ENCODE measurements around the gene TBXAS1.

TBXAS1 gene

DNA sequence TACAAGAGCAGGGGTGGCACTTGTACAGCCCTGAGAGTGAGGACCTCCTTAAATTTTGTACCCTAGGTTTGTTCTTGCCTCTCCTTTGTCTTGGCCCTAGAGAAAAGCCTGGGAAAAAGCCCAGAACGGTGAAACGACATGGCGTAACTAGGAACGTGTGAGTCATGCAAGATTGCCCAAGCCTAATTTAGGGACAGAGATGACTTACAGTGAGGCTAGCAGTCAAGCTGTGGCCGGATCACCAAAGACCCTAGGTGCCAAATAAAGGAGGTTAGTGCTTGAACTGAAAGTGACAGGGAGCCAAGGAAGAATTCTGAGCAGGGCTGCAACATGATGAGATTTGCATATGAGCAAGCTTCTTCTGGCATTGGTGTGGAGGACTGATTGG, 25.1 kb downstream of the TBXAS1 start:
- in situ Hi-C loops (cut with MboI; ENCODE audit: low sequenced_read_pairs), result no loop called here

DNA sequence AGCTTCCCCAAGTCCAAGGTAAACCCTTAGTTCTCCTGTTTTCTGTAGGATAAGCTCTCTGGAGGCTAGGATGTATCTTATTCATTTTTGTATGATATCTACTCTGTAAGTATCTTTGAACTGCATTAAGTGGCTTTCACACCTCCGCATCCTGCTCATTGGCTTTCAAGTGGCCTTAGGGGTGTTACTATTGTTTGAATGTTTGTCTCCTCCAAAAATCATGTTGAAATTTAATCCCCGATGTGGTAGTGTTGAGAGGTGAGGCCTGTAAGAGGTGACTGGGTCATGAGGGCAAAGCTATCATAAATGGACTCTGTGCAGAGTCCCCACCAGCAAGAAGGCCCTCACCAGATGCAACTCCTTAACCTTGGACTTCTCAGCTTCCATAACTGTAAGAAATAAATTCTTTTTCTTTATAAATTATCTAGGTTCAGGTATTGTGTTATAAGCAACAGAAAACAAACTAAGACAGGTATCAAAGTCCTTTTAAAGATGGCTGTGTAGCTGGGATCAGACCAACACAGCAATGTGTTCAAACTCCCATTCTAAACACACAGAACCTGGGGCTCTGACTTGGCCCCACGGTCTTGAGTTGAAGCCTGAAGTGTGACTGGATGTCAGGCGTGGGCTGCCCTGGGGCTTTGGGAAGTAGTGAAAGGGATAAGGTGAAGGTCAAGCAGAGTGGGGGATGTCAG, 25.9 kb downstream of the TBXAS1 start:
- in situ Hi-C loops (cut with MboI; ENCODE audit: low sequenced_read_pairs), result no loop called here

DNA sequence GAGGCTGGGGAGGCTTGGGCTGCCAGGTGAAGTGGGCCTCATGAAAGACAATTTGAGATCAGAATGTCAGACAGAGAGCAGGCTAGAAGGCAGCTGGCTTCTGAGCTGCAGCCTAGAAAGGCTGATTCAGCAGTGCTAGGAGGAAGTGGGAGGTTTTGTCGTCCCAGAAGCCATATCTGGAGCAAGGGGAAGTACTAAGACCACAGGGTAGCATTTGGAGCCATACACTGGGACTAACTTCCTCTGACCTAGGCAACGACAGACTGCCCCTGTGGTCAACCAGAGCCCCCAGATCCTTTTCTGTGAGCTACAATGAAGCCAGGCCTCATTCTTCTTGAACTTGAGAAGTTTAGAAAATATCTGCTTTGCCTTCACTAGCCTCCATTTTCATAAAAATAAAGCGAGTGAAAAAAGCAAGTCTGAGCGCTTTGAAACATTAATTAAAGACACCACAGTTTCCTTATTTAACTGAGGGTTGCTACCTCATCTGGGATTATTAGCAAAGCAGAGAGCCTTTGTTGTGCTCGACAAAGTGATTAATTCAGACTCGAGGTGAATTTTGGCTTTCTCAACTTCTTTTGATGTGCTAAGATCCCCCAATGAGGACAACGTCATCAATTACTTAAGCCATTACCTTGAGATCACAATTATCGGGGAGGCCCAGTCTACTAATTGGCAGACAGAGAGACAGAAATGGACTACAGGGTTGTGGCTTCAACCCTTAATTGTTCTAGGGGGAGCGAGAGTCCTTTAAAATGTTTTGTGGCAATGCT, 26.6 kb downstream of the TBXAS1 start:
- in situ Hi-C loops (cut with MboI; ENCODE audit: low sequenced_read_pairs), result no loop called here

DNA sequence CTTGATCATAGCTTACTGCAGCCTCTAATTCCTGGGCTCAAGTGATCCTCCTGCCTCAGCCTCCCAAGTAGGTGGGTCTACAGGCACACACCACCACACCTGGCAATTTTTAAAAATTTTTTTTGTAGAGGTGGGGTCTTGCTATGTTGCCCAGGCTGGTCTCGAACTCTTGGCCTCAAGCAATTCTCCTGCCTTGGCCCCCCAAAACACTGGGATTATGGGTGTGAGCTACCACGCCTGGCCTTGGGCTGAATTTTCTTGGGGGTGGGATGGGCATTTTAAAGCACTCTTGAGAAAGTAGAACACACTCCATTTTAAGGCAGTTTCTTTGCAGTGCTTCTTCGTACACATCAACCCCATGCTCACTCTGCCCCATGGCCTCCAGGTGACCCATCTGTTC, 28.7 kb downstream of the TBXAS1 start:
- in situ Hi-C loops (cut with MboI; ENCODE audit: low sequenced_read_pairs), result no loop called here

DNA sequence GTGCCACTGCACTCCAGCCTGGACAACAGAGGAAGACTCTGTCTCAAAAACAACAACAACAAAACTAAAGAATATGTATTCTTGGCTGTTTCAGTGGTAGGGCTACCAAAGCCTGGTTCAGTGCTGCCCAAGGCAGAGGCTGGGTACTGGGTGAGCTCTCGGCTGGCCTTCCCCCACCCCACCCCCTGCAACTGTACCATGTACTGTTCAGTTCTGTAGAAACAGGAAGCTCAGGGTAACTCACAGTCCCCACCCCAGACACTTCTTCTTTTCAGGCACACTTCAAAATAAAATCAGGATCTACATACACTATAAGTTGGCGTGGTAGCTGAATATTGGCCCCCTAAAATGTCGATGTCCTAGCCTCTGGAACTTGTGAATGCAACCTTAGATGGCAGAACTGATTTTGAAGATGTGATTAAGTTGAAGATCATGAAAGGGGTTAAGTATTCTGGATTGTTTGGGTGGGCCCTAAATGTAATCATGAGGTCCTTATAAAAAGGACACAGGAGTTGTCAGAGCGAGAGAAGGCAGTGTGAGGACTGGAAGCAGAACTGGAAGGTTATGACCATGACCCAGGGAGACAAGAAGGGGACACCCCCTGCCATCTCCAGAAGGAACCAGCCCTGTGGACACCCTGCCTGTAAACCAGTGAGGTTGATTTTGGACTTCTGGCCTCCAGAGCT, 31.2 kb downstream of the TBXAS1 start:
- in situ Hi-C loops (cut with MboI; ENCODE audit: low sequenced_read_pairs), result no loop called here

DNA sequence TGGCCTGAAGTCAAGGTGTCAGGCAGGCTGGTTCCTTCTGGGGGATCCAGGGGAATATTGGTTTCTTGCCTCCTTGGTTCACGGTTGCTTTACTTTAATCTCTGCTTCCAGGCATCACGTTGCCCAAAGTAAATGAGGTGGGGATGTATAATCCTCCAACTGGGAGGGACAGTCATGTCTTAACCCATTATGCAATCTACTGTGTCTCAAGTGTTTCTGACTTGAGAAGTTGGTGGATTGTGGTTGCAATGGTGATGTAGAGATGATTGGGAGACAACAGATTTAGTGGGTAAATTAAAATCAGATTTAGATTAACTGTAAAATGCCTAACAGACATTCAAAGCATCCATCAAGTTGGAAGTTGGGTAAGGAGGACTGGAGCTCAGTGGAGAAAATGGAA, 32.7 kb downstream of the TBXAS1 start:
- in situ Hi-C loops (cut with MboI; ENCODE audit: low sequenced_read_pairs), result no loop called here

DNA sequence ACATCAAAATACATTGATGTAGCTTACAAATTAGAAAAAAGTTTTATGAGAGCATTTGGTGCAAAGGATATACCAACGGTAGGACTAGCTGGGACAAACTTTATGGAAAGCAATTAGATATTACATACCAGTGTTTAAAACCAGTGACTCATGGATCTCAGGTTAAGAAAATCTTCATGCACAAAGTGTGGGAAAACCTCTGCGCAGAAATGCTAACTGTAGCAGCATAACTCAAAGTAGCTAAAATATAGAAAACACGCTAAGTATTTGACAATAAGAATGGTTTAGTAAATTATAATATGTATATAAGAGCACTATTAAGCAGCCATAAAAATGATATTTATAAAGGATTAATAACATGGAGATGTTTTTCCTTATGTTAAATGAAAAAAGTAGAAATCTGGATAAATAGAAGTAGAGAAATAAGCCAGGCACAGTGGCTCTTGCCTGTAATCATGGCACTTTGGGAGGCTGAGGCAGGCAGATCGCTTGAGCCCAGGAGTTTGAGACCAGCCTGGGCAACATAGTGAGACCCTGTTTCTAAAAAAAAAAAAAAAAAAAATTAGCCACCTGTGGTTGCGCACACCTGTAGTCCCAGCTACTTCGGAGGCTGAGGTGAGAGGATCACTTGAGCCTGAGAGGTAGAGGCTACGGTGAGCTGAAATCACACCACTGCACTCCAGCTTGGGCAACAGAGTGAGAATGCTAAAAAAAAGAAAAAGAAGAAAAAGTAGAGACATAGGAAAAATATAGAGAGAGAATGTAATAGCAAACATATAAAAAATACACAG, 37.2 kb downstream of the TBXAS1 start:
- in situ Hi-C loops (cut with MboI; ENCODE audit: low sequenced_read_pairs), result no loop called here

DNA sequence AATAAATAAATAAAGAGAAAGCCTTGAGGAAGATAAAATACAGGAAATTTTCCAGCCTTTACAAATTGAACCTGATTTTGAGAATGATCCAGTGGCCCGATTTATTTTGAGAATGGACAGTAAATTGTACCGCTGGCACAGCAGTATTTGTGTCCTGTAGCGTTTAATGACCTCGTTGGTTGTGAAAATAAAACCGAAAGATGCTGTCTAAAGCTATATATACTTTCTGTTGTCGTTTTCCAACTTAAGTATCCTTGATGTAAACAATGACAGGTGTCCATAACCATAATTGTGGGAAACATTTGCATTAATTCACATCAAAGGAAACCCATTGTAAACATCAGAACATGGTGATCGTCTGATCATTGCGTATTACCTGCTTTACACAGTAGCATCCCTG, 38.8 kb downstream of the TBXAS1 start:
- in situ Hi-C loops (cut with MboI; ENCODE audit: low sequenced_read_pairs), result no loop called here

DNA sequence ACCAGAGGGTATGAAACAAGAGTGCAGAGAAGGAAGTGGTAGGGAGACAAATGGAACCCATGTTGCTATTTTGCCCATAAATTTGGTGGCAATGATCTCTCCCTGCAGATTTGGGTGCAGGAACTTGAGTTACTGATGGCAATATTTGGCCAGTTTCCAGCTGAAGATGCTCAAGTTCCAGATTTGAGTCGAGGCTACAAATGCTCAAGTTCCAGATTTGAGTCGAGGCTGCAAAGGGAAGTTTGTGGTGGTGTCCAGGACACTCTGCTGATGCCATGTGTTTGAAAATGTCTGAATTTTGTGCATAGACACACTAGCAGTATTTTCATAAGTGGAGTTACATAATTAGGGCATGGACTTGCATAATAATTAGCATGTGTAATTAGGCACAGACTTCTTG, 40.8 kb downstream of the TBXAS1 start:
- in situ Hi-C loops (cut with MboI; ENCODE audit: low sequenced_read_pairs), result no loop called here

DNA sequence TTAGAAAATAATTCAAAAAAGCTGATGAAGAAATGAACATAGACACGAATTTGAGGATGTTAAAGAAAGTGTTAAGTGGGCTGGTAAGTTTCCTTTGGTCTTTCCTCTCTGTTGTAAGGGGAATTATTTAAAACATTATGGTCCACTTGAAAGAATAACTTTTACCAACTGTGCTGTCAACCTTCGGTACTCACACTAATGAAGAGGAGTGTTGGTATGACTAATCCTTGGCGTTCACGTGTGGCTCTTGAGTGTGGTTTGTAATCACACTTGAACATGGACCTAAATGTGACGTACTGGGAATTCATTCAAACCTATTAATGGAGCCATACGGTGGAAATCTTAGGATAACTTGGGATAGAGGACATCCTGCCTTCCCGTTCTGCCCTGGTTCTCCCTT, 41.3 kb downstream of the TBXAS1 start:
- in situ Hi-C loops (cut with MboI; ENCODE audit: low sequenced_read_pairs), result no loop called here

DNA sequence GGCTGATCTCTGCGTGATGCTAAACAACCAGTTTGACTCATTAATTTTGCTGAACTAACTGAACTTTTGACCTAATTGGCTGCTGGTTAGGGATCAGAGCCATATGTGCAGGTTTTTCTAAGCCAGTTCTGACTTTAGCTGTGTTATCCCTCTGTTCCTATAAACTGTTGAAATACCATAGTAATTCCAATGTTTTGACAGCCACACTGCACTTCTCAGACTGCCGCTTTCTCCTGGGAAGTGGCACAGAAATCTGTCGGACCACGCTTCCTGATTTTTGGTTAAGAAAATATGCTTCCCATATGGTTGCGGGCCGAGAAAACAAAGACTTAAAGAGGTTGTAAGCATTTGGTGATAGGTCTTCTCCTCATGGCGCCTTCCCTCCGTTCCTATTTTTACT, 42.3 kb downstream of the TBXAS1 start:
- in situ Hi-C loops (cut with MboI; ENCODE audit: low sequenced_read_pairs), result no loop called here

DNA sequence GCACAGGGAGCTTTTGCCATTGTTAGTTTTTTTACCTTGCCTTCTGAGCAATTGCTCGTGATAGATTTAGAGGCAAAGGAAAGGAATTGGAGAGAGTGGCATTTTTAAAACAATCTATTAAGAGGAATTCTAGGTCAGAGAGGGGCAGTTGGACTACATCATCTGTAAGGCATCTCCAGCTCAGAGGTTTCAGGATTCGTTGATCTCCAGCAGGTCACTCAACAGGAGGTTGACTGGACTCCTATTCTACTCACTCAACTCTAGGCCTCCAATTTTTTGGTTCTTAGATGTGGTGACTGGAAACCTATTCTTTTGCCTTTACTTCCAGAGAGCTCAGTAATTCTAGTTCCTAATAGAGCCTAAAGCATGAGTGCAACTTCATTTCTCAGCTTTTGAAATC, 42.8 kb downstream of the TBXAS1 start:
- in situ Hi-C loops (cut with MboI; ENCODE audit: low sequenced_read_pairs), result no loop called here

DNA sequence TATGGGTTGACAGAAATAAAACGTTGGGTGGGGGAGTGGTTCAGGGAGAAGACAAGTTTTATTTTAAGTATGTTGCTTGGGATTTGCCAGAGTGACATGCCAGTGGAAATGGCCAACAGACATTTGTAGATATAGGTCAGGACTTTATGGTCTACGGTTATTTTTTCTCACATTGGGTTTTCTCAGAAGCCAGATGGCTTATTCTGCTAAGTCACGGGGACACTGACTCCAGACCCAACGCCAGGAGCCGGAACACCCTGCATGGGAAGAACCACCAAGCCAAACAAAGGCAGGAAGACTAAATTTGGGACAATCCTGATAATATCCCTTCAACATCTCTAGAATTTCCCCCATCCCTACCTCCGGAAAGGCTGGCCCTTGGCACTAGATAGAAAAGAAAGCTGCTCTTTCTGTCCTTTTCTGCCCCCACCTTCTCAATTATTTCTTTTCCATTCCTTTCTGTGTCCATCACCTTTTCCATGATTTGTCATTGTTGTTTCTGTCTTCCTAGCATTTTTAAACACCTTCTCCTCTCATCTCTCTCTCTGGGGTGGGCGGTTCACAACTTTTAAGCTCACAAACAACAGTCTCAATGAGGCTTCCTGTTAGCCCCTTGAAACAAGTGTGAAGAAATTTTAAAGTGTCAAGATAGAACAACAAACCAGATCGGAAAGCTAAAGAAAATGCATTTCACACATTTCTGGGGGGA, 44.7 kb downstream of the TBXAS1 start:
- in situ Hi-C loops (cut with MboI; ENCODE audit: low sequenced_read_pairs), result no loop called here

DNA sequence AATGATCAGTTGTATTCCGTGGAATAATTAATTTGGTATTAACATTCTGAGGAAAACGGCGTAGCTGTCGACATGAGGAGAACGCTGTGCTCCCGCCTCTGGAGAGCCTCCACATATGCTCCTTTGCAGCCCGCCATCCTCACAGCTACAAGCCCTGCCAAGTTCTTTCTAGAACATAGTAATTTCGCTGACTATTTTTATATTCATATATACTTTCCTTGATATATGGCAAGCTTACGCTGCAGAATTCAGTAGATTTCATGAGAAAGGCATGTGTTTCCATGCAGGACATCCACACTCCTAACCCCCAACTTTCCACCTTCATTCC, 45.2 kb downstream of the TBXAS1 start:
- in situ Hi-C loops (cut with MboI; ENCODE audit: low sequenced_read_pairs), result no loop called here

DNA sequence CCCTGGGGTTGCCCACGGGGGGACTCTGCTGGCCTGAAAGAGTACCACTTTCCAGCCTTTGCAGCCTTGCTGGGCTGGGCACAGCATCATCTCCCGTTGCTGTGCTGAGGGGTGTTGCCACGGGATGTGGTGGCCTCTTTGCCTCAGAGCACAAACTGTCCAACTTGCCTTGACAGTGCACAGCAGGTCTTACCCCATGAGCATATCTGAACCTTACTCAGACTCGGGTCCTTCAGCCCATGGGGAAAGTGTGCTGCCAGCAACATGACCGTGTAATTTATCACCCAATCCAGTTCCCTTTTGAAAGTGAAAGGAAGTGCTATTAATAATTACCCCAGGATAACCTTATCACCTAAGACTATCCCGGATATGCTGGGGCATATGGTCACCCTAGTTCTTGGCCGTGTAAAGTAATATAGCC, 46.8 kb downstream of the TBXAS1 start:
- in situ Hi-C loops (cut with MboI; ENCODE audit: low sequenced_read_pairs), result no loop called here

DNA sequence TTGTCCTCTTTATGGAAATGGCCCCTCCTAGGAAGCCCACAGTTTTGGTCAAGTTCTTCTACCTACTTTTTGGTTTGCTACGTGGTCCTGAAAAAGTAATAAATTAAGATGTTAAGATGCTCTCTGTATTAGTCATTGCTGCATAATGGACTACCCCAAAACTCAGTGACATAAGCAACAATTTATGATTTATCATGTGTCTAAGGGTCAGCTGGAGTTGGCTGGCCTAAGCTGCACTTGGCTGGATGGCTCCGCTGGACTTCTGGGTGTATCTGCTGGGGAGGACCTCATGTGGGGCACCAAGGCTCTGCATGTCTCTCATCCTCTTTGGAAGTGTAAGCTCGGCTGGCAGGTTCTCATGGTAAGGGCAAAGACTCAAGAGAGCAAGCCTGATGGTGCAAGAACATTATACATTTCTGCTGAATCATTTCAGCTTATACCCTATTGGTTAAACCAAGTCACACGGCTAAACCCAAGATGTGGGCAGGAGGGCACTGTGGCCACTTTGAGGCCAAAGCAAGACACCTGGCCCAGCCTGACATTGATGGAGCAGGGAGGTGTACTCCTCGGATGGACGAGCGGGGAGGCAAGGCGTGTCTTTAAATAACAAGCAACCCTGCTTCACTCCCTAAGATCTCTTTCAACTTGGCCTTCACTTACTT, 47.7 kb downstream of the TBXAS1 start:
- in situ Hi-C loops (cut with MboI; ENCODE audit: low sequenced_read_pairs), result no loop called here

DNA sequence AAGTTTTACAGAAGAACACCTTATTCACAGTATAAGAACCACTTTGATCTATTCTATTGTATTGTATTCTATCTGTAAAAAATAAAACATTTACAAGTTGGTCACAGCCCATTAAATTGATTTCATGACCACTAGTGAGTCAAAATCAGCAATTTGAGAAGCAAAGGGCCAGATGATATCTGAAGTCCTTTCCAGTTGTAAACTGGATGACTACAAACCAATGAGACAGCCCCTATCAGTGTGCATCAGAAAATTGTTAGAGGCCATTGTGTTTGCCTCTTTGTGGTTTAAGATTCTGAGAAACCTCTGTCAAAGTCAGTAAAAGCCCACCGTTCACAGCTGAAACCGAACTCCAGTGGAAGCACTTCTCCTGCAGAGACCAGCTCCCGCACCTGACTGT, 54.8 kb downstream of the TBXAS1 start:
- in situ Hi-C loops (cut with MboI; ENCODE audit: low sequenced_read_pairs), result no loop called here

DNA sequence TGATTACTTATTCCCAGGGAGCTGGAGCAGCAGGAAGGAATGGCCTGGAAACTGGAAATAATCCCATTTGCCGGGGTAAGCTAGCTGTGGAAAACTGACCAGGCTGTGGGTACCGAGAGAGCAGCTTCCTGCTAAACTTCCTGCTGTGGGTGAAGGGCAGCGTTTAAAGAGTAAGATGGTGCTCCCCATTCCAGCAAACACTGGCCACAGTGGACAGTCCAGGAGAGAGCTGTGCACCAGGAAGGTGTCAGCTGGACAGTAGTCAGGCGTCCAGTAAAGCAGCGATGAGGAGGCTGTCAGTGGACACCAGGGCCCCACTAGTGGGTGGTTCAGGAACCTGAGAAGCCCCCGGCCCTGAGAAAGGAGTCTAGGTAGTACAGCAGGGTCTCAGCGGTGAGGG, 55.4 kb downstream of the TBXAS1 start:
- in situ Hi-C loops (cut with MboI; ENCODE audit: low sequenced_read_pairs), result no loop called here

DNA sequence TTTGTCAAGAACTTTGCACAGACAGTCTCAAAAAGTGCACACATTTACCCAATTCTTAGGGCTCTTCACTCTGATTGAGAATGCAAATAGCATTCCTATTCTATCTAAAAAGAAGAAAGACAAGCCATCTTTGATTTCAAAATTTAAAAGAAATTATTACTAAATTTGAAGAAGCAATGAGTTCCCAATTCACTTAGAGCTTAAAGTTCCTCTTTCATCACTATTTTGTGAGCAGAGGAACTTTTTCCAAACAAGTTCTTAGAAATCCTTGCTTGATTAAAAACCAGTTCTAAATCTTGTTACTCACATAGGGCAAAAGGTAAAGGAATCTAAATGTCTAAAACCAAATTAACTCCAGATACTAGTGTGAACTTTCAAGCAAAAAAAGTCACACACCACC, 56.4 kb downstream of the TBXAS1 start:
- in situ Hi-C loops (cut with MboI; ENCODE audit: low sequenced_read_pairs), result no loop called here

DNA sequence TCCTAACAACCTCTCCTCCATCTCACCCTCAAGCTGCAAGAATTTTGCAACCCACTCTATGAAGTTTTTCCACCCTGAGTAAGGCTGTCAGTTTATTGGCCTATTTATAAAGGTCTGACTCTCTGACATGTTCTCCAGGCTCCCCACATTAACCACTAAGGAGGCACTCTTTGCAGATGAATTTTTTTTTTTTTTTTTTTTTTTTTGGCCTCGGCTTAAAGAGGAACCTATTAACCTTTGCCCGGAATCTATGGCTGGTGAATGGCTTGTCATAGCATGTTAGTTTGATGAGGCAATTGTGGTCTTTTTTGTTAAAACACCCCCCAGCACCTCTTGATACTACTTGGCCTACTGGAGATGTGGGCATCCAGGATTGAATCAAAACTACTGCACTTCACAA, 57.1 kb downstream of the TBXAS1 start:
- in situ Hi-C loops (cut with MboI; ENCODE audit: low sequenced_read_pairs), result no loop called here
